Thoracic aorta (tissue), 2 donors: ENCODE measurements around the gene ANO1. TPM values are rescaled to one million over a fixed set of nuclear protein-coding genes. Genes with fewer than 3 reads are reported as not detected.

ENCODE experiments used
- ATAC-seq: fragments of 150-250 bp; one replicate; pipeline ENCODE4 v1.8.0; 2017; ENCODE audit warnings: low read depth; ENCODE audit not compliant: insufficient number of reproducible peaks, low FRiP score
- DNase-seq: peaks from one replicate; pipeline ENCODE4 v3.0.0-alpha.2; 2020; ENCODE audit warnings: low spot score
- H3K27ac ChIP-seq, 2 donors: fragments of 200-600 bp; sonication (generic); 1 replicate in 1 of 2; 2 replicates in 1 of 2; pipeline ENCODE4 v1.5.1; 2016; ENCODE audit warnings: mild to moderate bottlenecking in 2 of 2, moderate library complexity in 2 of 2
- H3K27me3 ChIP-seq: fragments of 200-600 bp; sonication (generic); replicated peaks from 2 replicates; pipeline ENCODE4 v1.6.0; 2016; ENCODE audit warnings: mild to moderate bottlenecking; ENCODE audit not compliant: insufficient read depth
- H3K36me3 ChIP-seq: fragments of 200-600 bp; sonication (generic); one replicate; pipeline ENCODE4 v1.5.1; 2016
- H3K4me1 ChIP-seq, 2 donors: fragments of 200-600 bp; sonication (generic); 1 replicate in 1 of 2; 2 replicates in 1 of 2; pipeline versions ENCODE4 v1.5.1 to v1.6.0; 2016; ENCODE audit warnings: low read depth in 2 of 2, mild to moderate bottlenecking in 1 of 2; ENCODE audit not compliant: control insufficient read depth in 1 of 2
- H3K4me3 ChIP-seq: fragments of 200-600 bp; sonication (generic); 2 replicates; pipeline ENCODE4 v1.5.1; 2016; ENCODE audit warnings: mild to moderate bottlenecking
- H3K9me3 ChIP-seq: fragments of 200-600 bp; sonication (generic); 2 replicates; pipeline ENCODE4 v1.5.1; 2016
- CTCF ChIP-seq: fragments of 200-600 bp; sonication (generic); IDR thresholded peaks from one replicate; pipeline ENCODE4 v1.5.1; 2019; ENCODE audit warnings: antibody characterized with exemption
- total RNA-seq, 2 donors: library from RNA; depleted of rRNA; stranded (reverse); fragments of >200 nt; gene quantifications; one replicate each; pipeline versions ENCODE4 v1.1.0 to v1.2.3, GENCODE V29; 2016

ANO1 gene
- total RNA-seq, 2 donors from 2014 or later = 122 to 161 TPM

- TF ChIP-seq CTCF = no peak
- peak overlapping the region in 1 of 2 donors; percentile 5 for H3K27ac ChIP-seq
- no peaks in the 10 kb centered on the region for H3K9me3 ChIP-seq
- no peaks in the 10 kb centered on the region for H3K27me3 ChIP-seq
- H3K4me3 ChIP-seq = no peak overlapping the region
- no peak for ATAC-seq
- no peak for DNase-seq
- no peaks in the 10 kb centered on the region for H3K4me1 ChIP-seq
- H3K36me3 ChIP-seq = peaks cover 68% of the 10 kb centered on the region
Observed at GRCh38 chr11:70169127-70169526, 91.0 kb downstream of the ANO1 start.

- Histone ChIP-seq H3K36me3 (peaks cover 63% of the 10 kb centered on the region), H3K27ac (peak overlapping the region in 1 of 2 donors; percentile 19), H3K4me3 (no peak overlapping the region), H3K4me1 (no peaks in the 10 kb centered on the region), H3K27me3 (no peaks in the 10 kb centered on the region), H3K9me3 (no peaks in the 10 kb centered on the region)
- ATAC-seq = no peak
- DNase-seq = no peak
- no peak for TF ChIP-seq CTCF
Observed at GRCh38 chr11:70169632-70170031, 91.5 kb downstream of the ANO1 start.

- H3K27ac ChIP-seq = no peak overlapping the region
- DNase-seq = no peak
- no peak overlapping the region for H3K4me3 ChIP-seq
- H3K36me3 ChIP-seq = peaks cover 54% of the 10 kb centered on the region
- no peak for TF ChIP-seq CTCF
- no peaks in the 10 kb centered on the region for H3K9me3 ChIP-seq
- no peaks in the 10 kb centered on the region for H3K27me3 ChIP-seq
- no peak for ATAC-seq
- H3K4me1 ChIP-seq = no peaks in the 10 kb centered on the region
Observed at GRCh38 chr11:70170596-70171210, 92.6 kb downstream of the ANO1 start.

- no peak overlapping the region for H3K27ac ChIP-seq
- no peak for TF ChIP-seq CTCF
- no peak overlapping the region for H3K4me3 ChIP-seq
- DNase-seq (no peak), ATAC-seq (no peak)
- no peaks in the 10 kb centered on the region for H3K9me3 ChIP-seq
- H3K36me3 ChIP-seq = peaks cover 49% of the 10 kb centered on the region
- H3K4me1 ChIP-seq = no peaks in the 10 kb centered on the region
- H3K27me3 ChIP-seq = no peaks in the 10 kb centered on the region
Observed at GRCh38 chr11:70173018-70173417, 94.9 kb downstream of the ANO1 start.

GRCh38 chr11:70174547-70175235, 96.6 kb downstream of the ANO1 start:
- Histone ChIP-seq H3K4me3 (no peak overlapping the region), H3K27ac (peak overlapping the region in 1 of 2 donors; percentile 37), H3K36me3 (peaks cover 53% of the 10 kb centered on the region), H3K9me3 (no peaks in the 10 kb centered on the region), H3K4me1 (no peaks in the 10 kb centered on the region), H3K27me3 (no peaks in the 10 kb centered on the region)
- DNase-seq (no peak), ATAC-seq (no peak)
- no peak for TF ChIP-seq CTCF
